GM12878 (cell line): ENCODE measurements around the gene RRAS.

ENCODE experiments used
- BACH1 ChIP-seq: fragments of 450-650 bp; IDR thresholded peaks from 2 replicates; pipeline ENCODE4 v1.6.1; 2017; ENCODE audit warnings: mild to moderate bottlenecking, borderline replicate concordance
- CREM ChIP-seq: IDR thresholded peaks from 2 replicates; pipeline ENCODE4 v1.6.1; 2014; ENCODE audit warnings: antibody characterized with exemption, low read depth
- EZH2 ChIP-seq: IDR thresholded peaks from 2 replicates; pipeline ENCODE4 v1.6.1; 2012; ENCODE audit warnings: low read depth, mild to moderate bottlenecking, control low read depth, inconsistent platforms, low read length, borderline replicate concordance; ENCODE audit not compliant: control insufficient read depth
- MXI1 ChIP-seq: fragments of 150-350 bp; IDR thresholded peaks from 2 replicates; pipeline ENCODE4 v1.6.1; 2011; ENCODE audit warnings: low read depth, mild to moderate bottlenecking, inconsistent platforms, low read length, improper control_type of control experiment
- NR2C1 ChIP-seq: fragments of 450-650 bp; IDR thresholded peaks from 2 replicates; pipeline ENCODE4 v1.6.1; 2017; ENCODE audit warnings: antibody characterized with exemption, mild to moderate bottlenecking, moderate library complexity
- RBBP5 ChIP-seq: fragments of 200-600 bp; sonication (generic); conservative IDR thresholded peaks from 2 replicates; pipeline ENCODE4 v1.6.1; 2016
- TAF1 ChIP-seq: IDR thresholded peaks from 2 replicates; pipeline ENCODE4 v1.6.1; 2011; ENCODE audit warnings: mild to moderate bottlenecking, low read depth, low read length, borderline replicate concordance
- TF ChIP-seq, protein P1 (sequence below): fragments of 450-650 bp; IDR thresholded peaks from 2 replicates; pipeline ENCODE4 v1.6.1; 2017; ENCODE audit warnings: mild to moderate bottlenecking
- TF ChIP-seq, protein P2 (sequence below), 3 experiments: IDR thresholded peaks in 2 of 3; conservative IDR thresholded peaks in 1 of 3; 2 replicates each; pipeline ENCODE4 v1.5.1; 2011; ENCODE audit warnings: low read depth in 3 of 3, low read length in 3 of 3, mild to moderate bottlenecking in 3 of 3, control low read depth in 2 of 3, moderate library complexity in 2 of 3, inconsistent platforms in 1 of 3, mixed read lengths in 1 of 3; ENCODE audit not compliant: control insufficient read depth in 2 of 3, insufficient read depth in 1 of 3; ENCODE audit errors: extremely low read depth in 1 of 3
- TF ChIP-seq, protein P3 (sequence below): fragments of 450-650 bp; IDR thresholded peaks from 2 replicates; pipeline ENCODE4 v1.6.1; 2017; ENCODE audit warnings: mild to moderate bottlenecking, moderate library complexity
- TF ChIP-seq, protein P4 (sequence below): IDR thresholded peaks from 2 replicates; pipeline ENCODE4 v1.6.1; 2012; ENCODE audit warnings: low read length, inconsistent platforms

DNA sequence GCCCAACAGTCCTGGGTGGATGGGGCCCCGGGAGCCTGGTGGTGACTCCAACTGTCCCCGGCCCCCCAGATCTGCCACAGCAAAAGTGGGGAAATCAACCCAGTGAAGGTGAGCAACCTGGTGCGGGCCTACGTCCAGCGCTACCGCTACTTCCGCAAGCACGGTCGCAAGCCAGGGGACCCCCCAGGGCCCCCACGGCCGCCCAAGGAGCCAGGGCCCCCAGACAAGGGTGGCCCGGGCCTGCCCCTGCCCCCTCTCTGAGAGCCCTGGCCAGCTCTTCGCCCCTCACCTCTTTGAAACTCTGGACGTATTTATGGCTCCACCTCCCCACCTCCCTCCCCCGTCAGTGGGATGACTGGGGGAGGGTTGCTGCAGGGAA, 18.2 kb upstream of the RRAS start:
- TF ChIP-seq TAF1 (no peak), BACH1 (no peak), NR2C1 (no peak), CREM (no peak), EZH2 (no peak), MXI1 (no peak), RBBP5 (no peak)
- TF ChIP-seq, protein P1, sequence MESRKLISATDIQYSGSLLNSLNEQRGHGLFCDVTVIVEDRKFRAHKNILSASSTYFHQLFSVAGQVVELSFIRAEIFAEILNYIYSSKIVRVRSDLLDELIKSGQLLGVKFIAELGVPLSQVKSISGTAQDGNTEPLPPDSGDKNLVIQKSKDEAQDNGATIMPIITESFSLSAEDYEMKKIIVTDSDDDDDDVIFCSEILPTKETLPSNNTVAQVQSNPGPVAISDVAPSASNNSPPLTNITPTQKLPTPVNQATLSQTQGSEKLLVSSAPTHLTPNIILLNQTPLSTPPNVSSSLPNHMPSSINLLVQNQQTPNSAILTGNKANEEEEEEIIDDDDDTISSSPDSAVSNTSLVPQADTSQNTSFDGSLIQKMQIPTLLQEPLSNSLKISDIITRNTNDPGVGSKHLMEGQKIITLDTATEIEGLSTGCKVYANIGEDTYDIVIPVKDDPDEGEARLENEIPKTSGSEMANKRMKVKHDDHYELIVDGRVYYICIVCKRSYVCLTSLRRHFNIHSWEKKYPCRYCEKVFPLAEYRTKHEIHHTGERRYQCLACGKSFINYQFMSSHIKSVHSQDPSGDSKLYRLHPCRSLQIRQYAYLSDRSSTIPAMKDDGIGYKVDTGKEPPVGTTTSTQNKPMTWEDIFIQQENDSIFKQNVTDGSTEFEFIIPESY: no peak
- TF ChIP-seq, protein P2, sequence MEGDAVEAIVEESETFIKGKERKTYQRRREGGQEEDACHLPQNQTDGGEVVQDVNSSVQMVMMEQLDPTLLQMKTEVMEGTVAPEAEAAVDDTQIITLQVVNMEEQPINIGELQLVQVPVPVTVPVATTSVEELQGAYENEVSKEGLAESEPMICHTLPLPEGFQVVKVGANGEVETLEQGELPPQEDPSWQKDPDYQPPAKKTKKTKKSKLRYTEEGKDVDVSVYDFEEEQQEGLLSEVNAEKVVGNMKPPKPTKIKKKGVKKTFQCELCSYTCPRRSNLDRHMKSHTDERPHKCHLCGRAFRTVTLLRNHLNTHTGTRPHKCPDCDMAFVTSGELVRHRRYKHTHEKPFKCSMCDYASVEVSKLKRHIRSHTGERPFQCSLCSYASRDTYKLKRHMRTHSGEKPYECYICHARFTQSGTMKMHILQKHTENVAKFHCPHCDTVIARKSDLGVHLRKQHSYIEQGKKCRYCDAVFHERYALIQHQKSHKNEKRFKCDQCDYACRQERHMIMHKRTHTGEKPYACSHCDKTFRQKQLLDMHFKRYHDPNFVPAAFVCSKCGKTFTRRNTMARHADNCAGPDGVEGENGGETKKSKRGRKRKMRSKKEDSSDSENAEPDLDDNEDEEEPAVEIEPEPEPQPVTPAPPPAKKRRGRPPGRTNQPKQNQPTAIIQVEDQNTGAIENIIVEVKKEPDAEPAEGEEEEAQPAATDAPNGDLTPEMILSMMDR (IDR thresholded peaks at IDR 0.05 in 2 of 3, conservative IDR thresholded peaks at IDR 0.05 in 1 of 3; ENCODE audit: control insufficient read depth in 2 of 3, extremely low read depth in 1 of 3, insufficient read depth in 1 of 3, low read depth in 3 of 3, low read length in 3 of 3): no peak
- TF ChIP-seq, protein P3, sequence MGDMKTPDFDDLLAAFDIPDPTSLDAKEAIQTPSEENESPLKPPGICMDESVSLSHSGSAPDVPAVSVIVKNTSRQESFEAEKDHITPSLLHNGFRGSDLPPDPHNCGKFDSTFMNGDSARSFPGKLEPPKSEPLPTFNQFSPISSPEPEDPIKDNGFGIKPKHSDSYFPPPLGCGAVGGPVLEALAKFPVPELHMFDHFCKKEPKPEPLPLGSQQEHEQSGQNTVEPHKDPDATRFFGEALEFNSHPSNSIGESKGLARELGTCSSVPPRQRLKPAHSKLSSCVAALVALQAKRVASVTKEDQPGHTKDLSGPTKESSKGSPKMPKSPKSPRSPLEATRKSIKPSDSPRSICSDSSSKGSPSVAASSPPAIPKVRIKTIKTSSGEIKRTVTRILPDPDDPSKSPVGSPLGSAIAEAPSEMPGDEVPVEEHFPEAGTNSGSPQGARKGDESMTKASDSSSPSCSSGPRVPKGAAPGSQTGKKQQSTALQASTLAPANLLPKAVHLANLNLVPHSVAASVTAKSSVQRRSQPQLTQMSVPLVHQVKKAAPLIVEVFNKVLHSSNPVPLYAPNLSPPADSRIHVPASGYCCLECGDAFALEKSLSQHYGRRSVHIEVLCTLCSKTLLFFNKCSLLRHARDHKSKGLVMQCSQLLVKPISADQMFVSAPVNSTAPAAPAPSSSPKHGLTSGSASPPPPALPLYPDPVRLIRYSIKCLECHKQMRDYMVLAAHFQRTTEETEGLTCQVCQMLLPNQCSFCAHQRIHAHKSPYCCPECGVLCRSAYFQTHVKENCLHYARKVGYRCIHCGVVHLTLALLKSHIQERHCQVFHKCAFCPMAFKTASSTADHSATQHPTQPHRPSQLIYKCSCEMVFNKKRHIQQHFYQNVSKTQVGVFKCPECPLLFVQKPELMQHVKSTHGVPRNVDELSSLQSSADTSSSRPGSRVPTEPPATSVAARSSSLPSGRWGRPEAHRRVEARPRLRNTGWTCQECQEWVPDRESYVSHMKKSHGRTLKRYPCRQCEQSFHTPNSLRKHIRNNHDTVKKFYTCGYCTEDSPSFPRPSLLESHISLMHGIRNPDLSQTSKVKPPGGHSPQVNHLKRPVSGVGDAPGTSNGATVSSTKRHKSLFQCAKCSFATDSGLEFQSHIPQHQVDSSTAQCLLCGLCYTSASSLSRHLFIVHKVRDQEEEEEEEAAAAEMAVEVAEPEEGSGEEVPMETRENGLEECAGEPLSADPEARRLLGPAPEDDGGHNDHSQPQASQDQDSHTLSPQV: no peak
- TF ChIP-seq, protein P4, sequence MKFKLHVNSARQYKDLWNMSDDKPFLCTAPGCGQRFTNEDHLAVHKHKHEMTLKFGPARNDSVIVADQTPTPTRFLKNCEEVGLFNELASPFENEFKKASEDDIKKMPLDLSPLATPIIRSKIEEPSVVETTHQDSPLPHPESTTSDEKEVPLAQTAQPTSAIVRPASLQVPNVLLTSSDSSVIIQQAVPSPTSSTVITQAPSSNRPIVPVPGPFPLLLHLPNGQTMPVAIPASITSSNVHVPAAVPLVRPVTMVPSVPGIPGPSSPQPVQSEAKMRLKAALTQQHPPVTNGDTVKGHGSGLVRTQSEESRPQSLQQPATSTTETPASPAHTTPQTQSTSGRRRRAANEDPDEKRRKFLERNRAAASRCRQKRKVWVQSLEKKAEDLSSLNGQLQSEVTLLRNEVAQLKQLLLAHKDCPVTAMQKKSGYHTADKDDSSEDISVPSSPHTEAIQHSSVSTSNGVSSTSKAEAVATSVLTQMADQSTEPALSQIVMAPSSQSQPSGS: no peak
